HepG2 (cell line): Measurements from ENCODE around the gene PKNOX2. TPM values are rescaled to one million over a fixed set of nuclear protein-coding genes. Genes with fewer than 3 reads are reported as not detected.

Experiments
- ATAC-seq: fragments of 200-7000 bp; cut with Tn5 transposase; 3 replicates; pipeline ENCODE4 v1.9.1; 2020; ENCODE audit warnings: mild to moderate bottlenecking, moderate library complexity
- BruUV-seq: library from RNA; stranded (reverse); fragments of 400-500 nt; replicated peaks from 2 replicates; lab custom pipeline; 2021; lab: Mats Ljungman, UMichigan
- CTCF ChIA-PET: fragments of 300-600 bp; formaldehyde crosslinking; extraction: SDS; loops from one replicate; lab custom pipeline; 2021; ENCODE audit warnings: low total read pairs, inconsistent platforms, low intra/inter-chr PET ratio; lab: Yijun Ruan, JAX
- POLR2A ChIA-PET: fragments of 350-600 bp; sonication (Branson Sonifier 250); formaldehyde crosslinking; loops from one replicate; lab custom pipeline; 2020; ENCODE audit warnings: antibody characterized with exemption, inconsistent platforms; lab: Yijun Ruan, JAX
- DNase-seq: peaks from one replicate; pipeline ENCODE4 v3.0.0-alpha.2; 2015; ENCODE audit warnings: low spot score
- FAIRE-seq: peaks from 3 replicates; lab custom pipeline; 2011; peaks lifted over from hg19 to GRCh38; lab: Jason Lieb, UNC
- H2AFZ ChIP-seq: one replicate; pipeline ENCODE4 v1.6.1; 2011; ENCODE audit warnings: low read length, inconsistent platforms
- H3K27ac ChIP-seq: fragments of 300-600 bp; 3 replicates; pipeline ENCODE4 v1.8.0; 2011; ENCODE audit warnings: mixed run types, mild to moderate bottlenecking, mixed read lengths, low read length, inconsistent platforms; ENCODE audit not compliant: insufficient read depth; ENCODE audit errors: extremely low read length
- H3K27me3 ChIP-seq, 2 experiments: fragments of 200-600 bp in 1 of 2; 2 replicates in 1 of 2; 3 replicates in 1 of 2; pipeline versions ENCODE4 v1.6.0 to v1.8.0; 2011; ENCODE audit warnings: low read length in 2 of 2, mild to moderate bottlenecking in 2 of 2, moderate library complexity in 2 of 2, inconsistent platforms in 1 of 2; ENCODE audit not compliant: insufficient read depth in 2 of 2, control insufficient read depth in 1 of 2
- H3K36me3 ChIP-seq, 2 experiments: fragments of 200-600 bp in 1 of 2; replicated peaks in 1 of 2; 2 replicates in 1 of 2; 3 replicates in 1 of 2; pipeline versions ENCODE4 v1.5.1 to v1.8.0; 2011; ENCODE audit warnings: low read length in 2 of 2, inconsistent platforms in 1 of 2; ENCODE audit not compliant: insufficient read depth in 2 of 2, control insufficient read depth in 1 of 2
- H3K4me1 ChIP-seq: 2 replicates; pipeline ENCODE4 v1.5.1; 2012; ENCODE audit warnings: low read length, inconsistent platforms; ENCODE audit not compliant: insufficient read depth
- H3K4me2 ChIP-seq: 2 replicates; pipeline ENCODE4 v1.6.0; 2011; ENCODE audit warnings: low read depth, low read length, inconsistent platforms
- H3K4me3 ChIP-seq, 3 experiments: fragments of 200-600 bp in 1 of 3; sonication (generic), shearing (Covaris generic) in 1 of 3; replicated peaks in 1 of 3; 2 replicates each; pipeline ENCODE4 v1.5.1; 2011 to 2016; ENCODE audit warnings: low read length in 3 of 3, inconsistent platforms in 2 of 3, low read depth in 2 of 3, mild to moderate bottlenecking in 2 of 3, control low read depth in 1 of 3, mixed read lengths in 1 of 3; ENCODE audit not compliant: insufficient read depth in 1 of 3
- H3K79me2 ChIP-seq: one replicate; pipeline ENCODE4 v1.6.1; 2011; ENCODE audit warnings: low read length, inconsistent platforms; ENCODE audit not compliant: insufficient read depth
- H3K9ac ChIP-seq: 2 replicates; pipeline ENCODE4 v1.6.0; 2011; ENCODE audit warnings: mild to moderate bottlenecking, low read depth, low read length, inconsistent platforms; ENCODE audit not compliant: insufficient read depth
- H3K9me3 ChIP-seq: 2 replicates; pipeline ENCODE4 v1.5.1; 2012; ENCODE audit warnings: mild to moderate bottlenecking, low read length
- H4K20me1 ChIP-seq: 2 replicates; pipeline ENCODE4 v1.6.0; 2011; ENCODE audit warnings: inconsistent platforms, mild to moderate bottlenecking, low read length, moderate library complexity; ENCODE audit not compliant: insufficient read depth
- CC2D1A ChIP-seq: sonication (generic); formaldehyde crosslinking; IDR thresholded peaks from 2 replicates; pipeline ENCODE4 v1.8.1; 2023; ENCODE audit warnings: mild to moderate bottlenecking, missing genetic modification reagents
- CREBL2 ChIP-seq: sonication (generic); formaldehyde crosslinking; IDR thresholded peaks from 2 replicates; pipeline ENCODE4 v1.8.1; 2023; ENCODE audit warnings: missing genetic modification reagents, mild to moderate bottlenecking, borderline replicate concordance
- CSRNP2 ChIP-seq: sonication (generic); formaldehyde crosslinking; conservative IDR thresholded peaks from 2 replicates; pipeline ENCODE4 v1.8.0; 2022; ENCODE audit warnings: low read depth, missing genetic modification reagents
- GATAD2A ChIP-seq: IDR thresholded peaks from 2 replicates; pipeline ENCODE4 v1.6.1; 2016
- NR2F2 ChIP-seq: IDR thresholded peaks from 2 replicates; pipeline ENCODE4 v1.6.1; 2012; ENCODE audit warnings: low read depth, inconsistent platforms, borderline replicate concordance
- SMARCE1 ChIP-seq: fragments of 450-650 bp; IDR thresholded peaks from 2 replicates; pipeline ENCODE4 v1.6.1; 2017; ENCODE audit warnings: borderline replicate concordance
- SP5 ChIP-seq: IDR thresholded peaks from 2 replicates; pipeline ENCODE4 v1.6.1; 2016; ENCODE audit warnings: low read depth, borderline replicate concordance
- ZNF546 ChIP-seq: sonication (generic); formaldehyde crosslinking; conservative IDR thresholded peaks from 2 replicates; pipeline ENCODE4 v1.8.1; 2023; ENCODE audit warnings: mild to moderate bottlenecking, missing genetic modification reagents
- ZNF720 ChIP-seq: sonication (generic); formaldehyde crosslinking; IDR thresholded peaks from 2 replicates; pipeline ENCODE4 v1.4.0; 2020; ENCODE audit warnings: missing genetic modification reagents
- ZNF749 ChIP-seq: sonication (generic); formaldehyde crosslinking; IDR thresholded peaks from 2 replicates; pipeline ENCODE4 v1.8.0; 2022; ENCODE audit warnings: mild to moderate bottlenecking, missing genetic modification reagents, moderate library complexity, borderline replicate concordance
- WGBS: methylation state at CpG from one replicate; pipeline ENCODE4 v1.1.6; 2017; ENCODE audit warnings: low lambda C conversion rate; 5-methylcytosine and 5-hydroxymethylcytosine counted together
- in situ Hi-C: cut with HindIII; loops from 2 replicates; pipeline ENCODE4 v1.10.0; 2017; ENCODE audit warnings: low pct_unique_long_range_greater_than_20kb; ENCODE audit not compliant: extremely low pct_ligation_motif_present
- intact Hi-C: fragments of 100-400 bp; cut with micrococcal nuclease; formaldehyde crosslinking; loops from one replicate; pipeline ENCODE4 v1.10.0; 2022; ENCODE audit not compliant: unreplicated experiment
- polyA plus RNA-seq, 8 experiments: library from polyadenylated mRNA; depleted of rRNA in 3 of 8; stranded (reverse) in 7 of 8; unstranded in 1 of 8; fragments of >200 nt; fragmentation: Illumina TruSeq in 4 of 8; extraction: Trizol in 4 of 8; gene quantifications; 2 replicates each; pipeline versions ENCODE4 v1.2.1 to v1.2.3, GENCODE V29; 2011 to 2016; ENCODE audit warnings: low read depth in 4 of 8, missing spikeins in 1 of 8, mixed read lengths in 1 of 8; ENCODE audit not compliant: insufficient read depth in 1 of 8
- total RNA-seq, 5 experiments: library from RNA; depleted of rRNA; stranded (reverse); fragments of >200 nt; fragmentation: Illumina TruSeq; extraction: Trizol; gene quantifications; 2 replicates each; pipeline ENCODE4 v1.2.3, GENCODE V29; 2016; ENCODE audit warnings: low read depth in 1 of 5

The PKNOX2 gene
- total and polyA plus RNA-seq, 2 of the 13 experiments (the other 11 are each of a cell fraction or from before 2014, with no cell fraction given), result not detected

GRCh38 chr11:125117429-125117828, 47.1 kb upstream of the PKNOX2 start:
- no peak overlapping the region for H3K9ac ChIP-seq
- ChIA-PET CTCF (no interaction called here), POLR2A (interaction anchor here (0.7 kb wide), 1 partner anchor 26 kb away, joined by 3 read pairs; no protein-coding TSS in a partner anchor)
- no peak for ATAC-seq
- H3K27ac ChIP-seq, result no peak overlapping the region
- no peaks in the 10 kb centered on the region for H4K20me1 ChIP-seq
- FAIRE-seq, result no peak
- TF ChIP-seq ZNF720 (CRISPR knock-in tag) (no peak), CSRNP2 (CRISPR knock-in tag) (no peak), ZNF749 (no peak), ZNF546 (CRISPR knock-in tag) (no peak), NR2F2 (no peak), SMARCE1 (no peak), CC2D1A (CRISPR knock-in tag) (no peak), SP5 (CRISPR knock-in tag) (no peak), GATAD2A (CRISPR knock-in tag) (no peak), CREBL2 (CRISPR knock-in tag) (no peak)
- DNase-seq, result no peak
- no peaks in the 10 kb centered on the region for H3K36me3 ChIP-seq
- intact Hi-C loops (no loop called here), in situ Hi-C loops (no loop called here)
- whole genome bisulfite sequencing, result 29% methylated on average over 4 of the region's 4 CpGs
- H3K27me3 ChIP-seq, result 0 out of 5 replicates have a peak, but pooled peaks cover 0 to 4% of the 10 kb centered on the region in 2 experiments
- H3K4me1 ChIP-seq, result peaks cover 2% of the 10 kb centered on the region
- H3K4me3 ChIP-seq, result no peak overlapping the region
- H3K79me2 ChIP-seq, result no peaks in the 10 kb centered on the region
- no peak overlapping the region for H2AFZ ChIP-seq
- no TSS peak for BruUV-seq
- no peaks in the 10 kb centered on the region for H3K9me3 ChIP-seq
- H3K4me2 ChIP-seq, result no peak overlapping the region
